GM23338 (cell line): ENCODE measurements around the gene MAD1L1.

ENCODE experiments used
- CREB1 ChIP-seq: fragments of 250-450 bp; sonication (Bioruptor Pico); IDR thresholded peaks from 2 replicates; pipeline ENCODE4 v1.5.0; 2020; ENCODE audit warnings: low read depth, mild to moderate bottlenecking, moderate library complexity
- EZH2 ChIP-seq: fragments of 200-600 bp; sonication (generic); IDR thresholded peaks from one replicate; pipeline ENCODE4 v1.8.0; 2017; ENCODE audit warnings: antibody characterized with exemption, mild to moderate bottlenecking, low read depth; ENCODE audit not compliant: unreplicated experiment
- EZH2phosphoT487 ChIP-seq: fragments of 200-600 bp; sonication (generic); IDR thresholded peaks from one replicate; pipeline ENCODE4 v1.8.1; 2018; ENCODE audit warnings: antibody characterized with exemption; ENCODE audit not compliant: unreplicated experiment
- JUNB ChIP-seq: IDR thresholded peaks from one replicate; pipeline ENCODE4 v1.6.1; 2016; ENCODE audit warnings: antibody characterized with exemption; ENCODE audit not compliant: unreplicated experiment
- NANOG ChIP-seq: IDR thresholded peaks from 2 replicates; pipeline ENCODE4 v1.6.1; 2016; ENCODE audit warnings: antibody characterized with exemption, borderline replicate concordance
- POLR2AphosphoS5 ChIP-seq: IDR thresholded peaks from 2 replicates; pipeline ENCODE4 v1.6.1; 2016; ENCODE audit warnings: antibody characterized with exemption, low read depth
- REST ChIP-seq: IDR thresholded peaks from one replicate; pipeline ENCODE4 v1.6.1; 2018; ENCODE audit warnings: antibody characterized with exemption; ENCODE audit not compliant: unreplicated experiment
- ZNF114 ChIP-seq: fragments of 250-450 bp; sonication (Bioruptor Pico); IDR thresholded peaks from 2 replicates; pipeline ENCODE4 v1.5.0; 2020; ENCODE audit warnings: mild to moderate bottlenecking, moderate library complexity
- ZNF331 ChIP-seq: fragments of 250-450 bp; sonication (Bioruptor Pico); IDR thresholded peaks from 2 replicates; pipeline ENCODE4 v1.5.0; 2020; ENCODE audit warnings: low read depth, mild to moderate bottlenecking, moderate library complexity
- TF ChIP-seq, protein P1 (sequence below), 2 experiments: fragments of 200-600 bp in 1 of 2; sonication (generic) in 1 of 2; conservative IDR thresholded peaks; 2 replicates each; pipeline versions ENCODE4 v1.5.1 to v1.6.1; 2016 to 2017; ENCODE audit warnings: antibody characterized with exemption in 2 of 2, low read depth in 2 of 2, mild to moderate bottlenecking in 2 of 2, moderate library complexity in 1 of 2
- TF ChIP-seq, protein P2 (sequence below): IDR thresholded peaks from 2 replicates; pipeline ENCODE4 v1.6.1; 2016; ENCODE audit warnings: antibody characterized with exemption
- TF ChIP-seq, protein P3 (sequence below): fragments of 250-450 bp; sonication (Bioruptor Pico); IDR thresholded peaks from 2 replicates; pipeline ENCODE4 v1.5.0; 2020; ENCODE audit warnings: mild to moderate bottlenecking, moderate library complexity

- TF ChIP-seq, protein P1, sequence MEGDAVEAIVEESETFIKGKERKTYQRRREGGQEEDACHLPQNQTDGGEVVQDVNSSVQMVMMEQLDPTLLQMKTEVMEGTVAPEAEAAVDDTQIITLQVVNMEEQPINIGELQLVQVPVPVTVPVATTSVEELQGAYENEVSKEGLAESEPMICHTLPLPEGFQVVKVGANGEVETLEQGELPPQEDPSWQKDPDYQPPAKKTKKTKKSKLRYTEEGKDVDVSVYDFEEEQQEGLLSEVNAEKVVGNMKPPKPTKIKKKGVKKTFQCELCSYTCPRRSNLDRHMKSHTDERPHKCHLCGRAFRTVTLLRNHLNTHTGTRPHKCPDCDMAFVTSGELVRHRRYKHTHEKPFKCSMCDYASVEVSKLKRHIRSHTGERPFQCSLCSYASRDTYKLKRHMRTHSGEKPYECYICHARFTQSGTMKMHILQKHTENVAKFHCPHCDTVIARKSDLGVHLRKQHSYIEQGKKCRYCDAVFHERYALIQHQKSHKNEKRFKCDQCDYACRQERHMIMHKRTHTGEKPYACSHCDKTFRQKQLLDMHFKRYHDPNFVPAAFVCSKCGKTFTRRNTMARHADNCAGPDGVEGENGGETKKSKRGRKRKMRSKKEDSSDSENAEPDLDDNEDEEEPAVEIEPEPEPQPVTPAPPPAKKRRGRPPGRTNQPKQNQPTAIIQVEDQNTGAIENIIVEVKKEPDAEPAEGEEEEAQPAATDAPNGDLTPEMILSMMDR (conservative IDR thresholded peaks at IDR 0.05; ENCODE audit: low read depth in 2 of 2), result no peak
- no peak for TF ChIP-seq POLR2AphosphoS5
- TF ChIP-seq ZNF114, result no peak
- TF ChIP-seq EZH2phosphoT487, result no peak
- TF ChIP-seq REST, result no peak
- TF ChIP-seq EZH2, result no peak
- no peak for TF ChIP-seq CREB1 (CRISPR knock-in tag)
- TF ChIP-seq JUNB, result no peak
- TF ChIP-seq NANOG, result no peak
- no peak for TF ChIP-seq ZNF331 (CRISPR knock-in tag)
- TF ChIP-seq, protein P2, sequence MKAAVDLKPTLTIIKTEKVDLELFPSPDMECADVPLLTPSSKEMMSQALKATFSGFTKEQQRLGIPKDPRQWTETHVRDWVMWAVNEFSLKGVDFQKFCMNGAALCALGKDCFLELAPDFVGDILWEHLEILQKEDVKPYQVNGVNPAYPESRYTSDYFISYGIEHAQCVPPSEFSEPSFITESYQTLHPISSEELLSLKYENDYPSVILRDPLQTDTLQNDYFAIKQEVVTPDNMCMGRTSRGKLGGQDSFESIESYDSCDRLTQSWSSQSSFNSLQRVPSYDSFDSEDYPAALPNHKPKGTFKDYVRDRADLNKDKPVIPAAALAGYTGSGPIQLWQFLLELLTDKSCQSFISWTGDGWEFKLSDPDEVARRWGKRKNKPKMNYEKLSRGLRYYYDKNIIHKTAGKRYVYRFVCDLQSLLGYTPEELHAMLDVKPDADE, result no peak
- TF ChIP-seq, protein P3, sequence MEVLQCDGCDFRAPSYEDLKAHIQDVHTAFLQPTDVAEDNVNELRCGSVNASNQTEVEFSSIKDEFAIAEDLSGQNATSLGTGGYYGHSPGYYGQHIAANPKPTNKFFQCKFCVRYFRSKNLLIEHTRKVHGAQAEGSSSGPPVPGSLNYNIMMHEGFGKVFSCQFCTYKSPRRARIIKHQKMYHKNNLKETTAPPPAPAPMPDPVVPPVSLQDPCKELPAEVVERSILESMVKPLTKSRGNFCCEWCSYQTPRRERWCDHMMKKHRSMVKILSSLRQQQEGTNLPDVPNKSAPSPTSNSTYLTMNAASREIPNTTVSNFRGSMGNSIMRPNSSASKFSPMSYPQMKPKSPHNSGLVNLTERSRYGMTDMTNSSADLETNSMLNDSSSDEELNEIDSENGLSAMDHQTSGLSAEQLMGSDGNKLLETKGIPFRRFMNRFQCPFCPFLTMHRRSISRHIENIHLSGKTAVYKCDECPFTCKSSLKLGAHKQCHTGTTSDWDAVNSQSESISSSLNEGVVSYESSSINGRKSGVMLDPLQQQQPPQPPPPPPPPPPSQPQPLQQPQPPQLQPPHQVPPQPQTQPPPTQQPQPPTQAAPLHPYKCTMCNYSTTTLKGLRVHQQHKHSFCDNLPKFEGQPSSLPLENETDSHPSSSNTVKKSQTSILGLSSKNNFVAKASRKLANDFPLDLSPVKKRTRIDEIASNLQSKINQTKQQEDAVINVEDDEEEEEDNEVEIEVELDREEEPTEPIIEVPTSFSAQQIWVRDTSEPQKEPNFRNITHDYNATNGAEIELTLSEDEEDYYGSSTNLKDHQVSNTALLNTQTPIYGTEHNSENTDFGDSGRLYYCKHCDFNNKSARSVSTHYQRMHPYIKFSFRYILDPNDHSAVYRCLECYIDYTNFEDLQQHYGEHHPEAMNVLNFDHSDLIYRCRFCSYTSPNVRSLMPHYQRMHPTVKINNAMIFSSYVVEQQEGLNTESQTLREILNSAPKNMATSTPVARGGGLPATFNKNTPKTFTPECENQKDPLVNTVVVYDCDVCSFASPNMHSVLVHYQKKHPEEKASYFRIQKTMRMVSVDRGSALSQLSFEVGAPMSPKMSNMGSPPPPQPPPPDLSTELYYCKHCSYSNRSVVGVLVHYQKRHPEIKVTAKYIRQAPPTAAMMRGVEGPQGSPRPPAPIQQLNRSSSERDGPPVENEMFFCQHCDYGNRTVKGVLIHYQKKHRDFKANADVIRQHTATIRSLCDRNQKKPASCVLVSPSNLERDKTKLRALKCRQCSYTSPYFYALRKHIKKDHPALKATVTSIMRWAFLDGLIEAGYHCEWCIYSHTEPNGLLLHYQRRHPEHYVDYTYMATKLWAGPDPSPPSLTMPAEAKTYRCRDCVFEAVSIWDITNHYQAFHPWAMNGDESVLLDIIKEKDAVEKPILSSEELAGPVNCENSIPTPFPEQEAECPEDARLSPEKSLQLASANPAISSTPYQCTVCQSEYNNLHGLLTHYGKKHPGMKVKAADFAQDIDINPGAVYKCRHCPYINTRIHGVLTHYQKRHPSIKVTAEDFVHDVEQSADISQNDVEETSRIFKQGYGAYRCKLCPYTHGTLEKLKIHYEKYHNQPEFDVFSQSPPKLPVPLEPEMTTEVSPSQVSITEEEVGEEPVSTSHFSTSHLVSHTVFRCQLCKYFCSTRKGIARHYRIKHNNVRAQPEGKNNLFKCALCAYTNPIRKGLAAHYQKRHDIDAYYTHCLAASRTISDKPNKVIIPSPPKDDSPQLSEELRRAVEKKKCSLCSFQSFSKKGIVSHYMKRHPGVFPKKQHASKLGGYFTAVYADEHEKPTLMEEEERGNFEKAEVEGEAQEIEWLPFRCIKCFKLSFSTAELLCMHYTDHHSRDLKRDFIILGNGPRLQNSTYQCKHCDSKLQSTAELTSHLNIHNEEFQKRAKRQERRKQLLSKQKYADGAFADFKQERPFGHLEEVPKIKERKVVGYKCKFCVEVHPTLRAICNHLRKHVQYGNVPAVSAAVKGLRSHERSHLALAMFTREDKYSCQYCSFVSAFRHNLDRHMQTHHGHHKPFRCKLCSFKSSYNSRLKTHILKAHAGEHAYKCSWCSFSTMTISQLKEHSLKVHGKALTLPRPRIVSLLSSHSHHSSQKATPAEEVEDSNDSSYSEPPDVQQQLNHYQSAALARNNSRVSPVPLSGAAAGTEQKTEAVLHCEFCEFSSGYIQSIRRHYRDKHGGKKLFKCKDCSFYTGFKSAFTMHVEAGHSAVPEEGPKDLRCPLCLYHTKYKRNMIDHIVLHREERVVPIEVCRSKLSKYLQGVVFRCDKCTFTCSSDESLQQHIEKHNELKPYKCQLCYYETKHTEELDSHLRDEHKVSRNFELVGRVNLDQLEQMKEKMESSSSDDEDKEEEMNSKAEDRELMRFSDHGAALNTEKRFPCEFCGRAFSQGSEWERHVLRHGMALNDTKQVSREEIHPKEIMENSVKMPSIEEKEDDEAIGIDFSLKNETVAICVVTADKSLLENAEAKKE, result no peak
Measured at GRCh38 chr7:2000153-2000687, 232.5 kb downstream of the MAD1L1 start.
